WTC11 (cell line): ENCODE data around the gene ATXN3L. TPM values are rescaled to one million over a fixed set of nuclear protein-coding genes. Genes with fewer than 3 reads are reported as not detected.

ENCODE experiments used
- ATAC-seq: fragments of 200-7000 bp; cut with Tn5 transposase; 2 replicates; pipeline ENCODE4 v1.10.0; 2021; ENCODE audit warnings: mild to moderate bottlenecking, moderate library complexity
- CTCF ChIA-PET: fragments of 300-600 bp; sonication (Branson Sonifier 250); formaldehyde crosslinking; loops from one replicate; lab custom pipeline; 2021; ENCODE audit warnings: antibody characterized with exemption; lab: Charles Lee
- POLR2A ChIA-PET: fragments of 350-600 bp; sonication (Branson Sonifier 250); formaldehyde crosslinking; loops from one replicate; lab custom pipeline; 2021; ENCODE audit warnings: antibody characterized with exemption; lab: Charles Lee
- DNase-seq: peaks from one replicate; pipeline ENCODE4 v3.0.0; 2021; ENCODE audit warnings: low spot score
- H3K27ac Mint-ChIP-seq: 2 replicates; pipeline ENCODE4 v1.8.0; 2021; ENCODE audit warnings: mixed read lengths
- H3K27me3 Mint-ChIP-seq: 2 replicates; pipeline ENCODE4 v1.8.0; 2021; ENCODE audit warnings: low read depth, mild to moderate bottlenecking, moderate library complexity, mixed read lengths
- H3K36me3 Mint-ChIP-seq: 2 replicates; pipeline ENCODE4 v1.8.0; 2021; ENCODE audit warnings: mixed read lengths
- H3K4me1 Mint-ChIP-seq: 2 replicates; pipeline ENCODE4 v1.8.0; 2022; ENCODE audit warnings: mixed read lengths
- H3K4me3 Mint-ChIP-seq: 2 replicates; pipeline ENCODE4 v1.8.0; 2021; ENCODE audit warnings: mild to moderate bottlenecking, moderate library complexity, mixed read lengths
- H3K9me3 Mint-ChIP-seq: 2 replicates; pipeline ENCODE4 v1.8.0; 2021; ENCODE audit warnings: mixed read lengths
- AR ChIP-seq: fragments of 250-450 bp; sonication (Bioruptor Pico); IDR thresholded peaks from 2 replicates; pipeline ENCODE4 v1.9.0; 2021; ENCODE audit warnings: mild to moderate bottlenecking
- ATF1 ChIP-seq: sonication (generic); formaldehyde crosslinking; IDR thresholded peaks from 2 replicates; pipeline ENCODE4 v1.8.1; 2023; ENCODE audit warnings: mild to moderate bottlenecking, moderate library complexity, missing genetic modification reagents
- CBFB ChIP-seq: sonication (generic); formaldehyde crosslinking; IDR thresholded peaks from 2 replicates; pipeline ENCODE4 v1.8.1; 2022; ENCODE audit warnings: mild to moderate bottlenecking, low read depth, missing genetic modification reagents
- CTCF ChIP-seq: fragments of 200-600 bp; IDR thresholded peaks from 2 replicates; pipeline ENCODE4 v1.8.0; 2022; ENCODE audit warnings: antibody characterized with exemption
- E2F1 ChIP-seq: sonication (generic); formaldehyde crosslinking; IDR thresholded peaks from 2 replicates; pipeline ENCODE4 v1.8.0; 2022; ENCODE audit warnings: mild to moderate bottlenecking, missing genetic modification reagents
- E2F5 ChIP-seq: sonication (generic); formaldehyde crosslinking; IDR thresholded peaks from 2 replicates; pipeline ENCODE4 v1.8.1; 2022; ENCODE audit warnings: mild to moderate bottlenecking, moderate library complexity, missing genetic modification reagents
- ESRRA ChIP-seq: sonication (generic); formaldehyde crosslinking; IDR thresholded peaks from 2 replicates; pipeline ENCODE4 v1.8.1; 2022; ENCODE audit warnings: mild to moderate bottlenecking, missing genetic modification reagents, borderline replicate concordance
- FOXJ3 ChIP-seq: sonication (generic); formaldehyde crosslinking; IDR thresholded peaks from 2 replicates; pipeline ENCODE4 v1.9.0; 2021; ENCODE audit warnings: missing genetic modification reagents, mild to moderate bottlenecking, borderline replicate concordance
- FOXK1 ChIP-seq: sonication (generic); formaldehyde crosslinking; IDR thresholded peaks from 2 replicates; pipeline ENCODE4 v1.8.0; 2022; ENCODE audit warnings: mild to moderate bottlenecking, moderate library complexity, missing genetic modification reagents
- GTF2I ChIP-seq: fragments of 250-450 bp; sonication (Bioruptor Pico); conservative IDR thresholded peaks from 2 replicates; pipeline ENCODE4 v1.4.0; 2021; ENCODE audit warnings: mild to moderate bottlenecking
- MAX ChIP-seq: sonication (generic); formaldehyde crosslinking; IDR thresholded peaks from 2 replicates; pipeline ENCODE4 v1.8.0; 2022; ENCODE audit warnings: mild to moderate bottlenecking, missing genetic modification reagents
- NFE2L1 ChIP-seq: sonication (generic); formaldehyde crosslinking; IDR thresholded peaks from 2 replicates; pipeline ENCODE4 v1.8.1; 2023; ENCODE audit warnings: missing genetic modification reagents
- NFYB ChIP-seq: sonication (generic); formaldehyde crosslinking; conservative IDR thresholded peaks from 2 replicates; pipeline ENCODE4 v1.8.0; 2022; ENCODE audit warnings: low read depth, missing genetic modification reagents
- NR1H2 ChIP-seq: sonication (generic); formaldehyde crosslinking; IDR thresholded peaks from 2 replicates; pipeline ENCODE4 v1.9.0; 2021; ENCODE audit warnings: mild to moderate bottlenecking, moderate library complexity, missing genetic modification reagents
- NR2C2 ChIP-seq: sonication (generic); formaldehyde crosslinking; IDR thresholded peaks from 2 replicates; pipeline ENCODE4 v1.8.0; 2022; ENCODE audit warnings: mild to moderate bottlenecking, missing genetic modification reagents
- NR3C1 ChIP-seq: sonication (generic); formaldehyde crosslinking; conservative IDR thresholded peaks from 2 replicates; pipeline ENCODE4 v1.8.1; 2023; ENCODE audit warnings: low read depth, mild to moderate bottlenecking, missing genetic modification reagents
- PRDM15 ChIP-seq: sonication (generic); formaldehyde crosslinking; IDR thresholded peaks from 2 replicates; pipeline ENCODE4 v1.8.0; 2022; ENCODE audit warnings: missing genetic modification reagents
- PRRX2 ChIP-seq: fragments of 250-450 bp; sonication (Bioruptor Pico); IDR thresholded peaks from 2 replicates; pipeline ENCODE4 v1.8.0; 2021; ENCODE audit warnings: mild to moderate bottlenecking
- ZBTB43 ChIP-seq: sonication (generic); formaldehyde crosslinking; IDR thresholded peaks from 2 replicates; pipeline ENCODE4 v1.8.1; 2023; ENCODE audit warnings: mild to moderate bottlenecking, missing genetic modification reagents
- ZNF121 ChIP-seq: sonication (generic); formaldehyde crosslinking; IDR thresholded peaks from 2 replicates; pipeline ENCODE4 v1.8.0; 2023; ENCODE audit warnings: missing genetic modification reagents
- ZNF138 ChIP-seq: sonication (generic); formaldehyde crosslinking; conservative IDR thresholded peaks from 2 replicates; pipeline ENCODE4 v1.8.1; 2022; ENCODE audit warnings: mild to moderate bottlenecking, moderate library complexity, missing genetic modification reagents
- ZNF263 ChIP-seq: sonication (generic); formaldehyde crosslinking; IDR thresholded peaks from 2 replicates; pipeline ENCODE4 v1.8.1; 2022; ENCODE audit warnings: low read depth, mild to moderate bottlenecking, moderate library complexity, missing genetic modification reagents
- ZNF512 ChIP-seq: sonication (generic); formaldehyde crosslinking; IDR thresholded peaks from 2 replicates; pipeline ENCODE4 v1.8.1; 2022; ENCODE audit warnings: missing genetic modification reagents, borderline replicate concordance
- total RNA-seq: library from RNA; stranded (reverse); gene quantifications from 3 replicates; pipeline ENCODE4 v1.2.3, GENCODE V29; 2021

Gene ATXN3L
- total RNA-seq, 1 experiment from 2014 or later: not detected

- TF ChIP-seq AR (CRISPR knock-in tag): no peak
- TF ChIP-seq ZNF121 (CRISPR knock-in tag): no peak
- no peak for TF ChIP-seq NR3C1 (CRISPR knock-in tag)
- no peak for TF ChIP-seq NFE2L1 (CRISPR knock-in tag)
- no peak for TF ChIP-seq CBFB (CRISPR knock-in tag)
- no peak for TF ChIP-seq NFYB (CRISPR knock-in tag)
- TF ChIP-seq PRDM15 (CRISPR knock-in tag): no peak
- TF ChIP-seq PRRX2 (CRISPR knock-in tag): no peak
- no peak for TF ChIP-seq E2F1
- TF ChIP-seq NR1H2 (CRISPR knock-in tag): no peak
- no peak for TF ChIP-seq GTF2I (CRISPR knock-in tag)
- no peak for TF ChIP-seq ZBTB43
- TF ChIP-seq ZNF138: no peak
Observed at GRCh38 chrX:13357925-13358324, 38.1 kb upstream of the ATXN3L start (continued).

GRCh38 chrX:13346646-13347045 is 26.8 kb upstream of the ATXN3L start:
- no peak overlapping the region for H3K27ac Mint-ChIP-seq
- ATAC-seq (no peak), DNase-seq (no peak)
- H3K4me1 Mint-ChIP-seq: peaks cover 3% of the 10 kb centered on the region; the same call in 1 of the 2 replicates
- 0 out of 2 replicates have a peak, but pooled peaks cover 4% of the 10 kb centered on the region for H3K9me3 Mint-ChIP-seq
- ChIA-PET CTCF (no interaction called here), POLR2A (no interaction called here)
- no peak overlapping the region for H3K4me3 Mint-ChIP-seq
- no peaks in the 10 kb centered on the region for H3K27me3 Mint-ChIP-seq
- no peaks in the 10 kb centered on the region for H3K36me3 Mint-ChIP-seq
- no peak for TF ChIP-seq FOXJ3 (CRISPR knock-in tag)
- no peak for TF ChIP-seq ATF1 (CRISPR knock-in tag)
- TF ChIP-seq ESRRA (CRISPR knock-in tag): no peak
- no peak for TF ChIP-seq MAX (CRISPR knock-in tag)
- no peak for TF ChIP-seq FOXK1 (CRISPR knock-in tag)
- TF ChIP-seq ZNF512 (CRISPR knock-in tag): no peak
- no peak for TF ChIP-seq NR2C2 (CRISPR knock-in tag)
- TF ChIP-seq ZNF263 (CRISPR knock-in tag): no peak
- TF ChIP-seq CTCF: no peak
- TF ChIP-seq E2F5 (CRISPR knock-in tag): no peak
